ENCODE measurements around the gene RNF167.
A peak's percentile ranks its signal among the peaks of the same experiment; 100 is the strongest.

RNF167 gene

DNA sequence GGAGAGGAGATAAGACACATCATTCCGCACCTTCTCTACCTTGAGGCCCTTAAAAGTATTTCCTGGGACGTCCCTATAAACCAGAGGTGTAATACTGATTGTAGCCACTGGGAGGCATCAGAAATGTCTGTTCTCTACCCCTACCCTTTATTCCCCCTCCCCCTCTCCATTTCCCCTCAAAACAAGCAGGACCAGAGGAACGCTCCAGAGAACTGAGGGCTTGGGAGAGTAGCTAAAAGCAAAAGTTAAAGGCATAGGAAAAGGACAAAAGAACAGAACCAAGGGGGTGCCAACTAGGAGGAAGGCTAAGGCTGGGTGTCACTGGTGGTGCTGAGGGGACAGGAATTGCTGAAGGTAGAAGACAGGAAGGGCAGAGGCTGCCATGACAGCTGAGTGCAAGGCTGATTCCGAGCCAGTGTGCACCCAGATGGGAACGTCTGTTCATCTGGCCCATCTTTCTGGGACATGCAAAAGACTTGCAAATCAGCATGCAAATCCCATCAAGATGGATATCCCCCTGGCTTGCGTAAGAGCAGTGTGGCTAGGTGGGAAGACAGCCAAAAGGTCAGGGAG lies 40.7 kb downstream of the RNF167 start:
- no peak for DNase-seq (ENCODE audit: low read depth)

- DNase-seq (ENCODE audit: low read depth): no peak
Measured at GRCh38 chr17:4982305-4982704, 42.2 kb downstream of the RNF167 start.

- DNase-seq (ENCODE audit: low read depth): no peak
Measured at GRCh38 chr17:4986403-4986802, 46.3 kb downstream of the RNF167 start.

- peak; percentile 52 for DNase-seq (ENCODE audit: low read depth)
Measured at GRCh38 chr17:4986951-4987766, 47.1 kb downstream of the RNF167 start, which contains the start of gene CAMTA2. Gene CAMTA2, minus strand, starts transcription at chr17:4987675. Its CDS starts 1,453 bp downstream, at chr17:4986222.

DNA sequence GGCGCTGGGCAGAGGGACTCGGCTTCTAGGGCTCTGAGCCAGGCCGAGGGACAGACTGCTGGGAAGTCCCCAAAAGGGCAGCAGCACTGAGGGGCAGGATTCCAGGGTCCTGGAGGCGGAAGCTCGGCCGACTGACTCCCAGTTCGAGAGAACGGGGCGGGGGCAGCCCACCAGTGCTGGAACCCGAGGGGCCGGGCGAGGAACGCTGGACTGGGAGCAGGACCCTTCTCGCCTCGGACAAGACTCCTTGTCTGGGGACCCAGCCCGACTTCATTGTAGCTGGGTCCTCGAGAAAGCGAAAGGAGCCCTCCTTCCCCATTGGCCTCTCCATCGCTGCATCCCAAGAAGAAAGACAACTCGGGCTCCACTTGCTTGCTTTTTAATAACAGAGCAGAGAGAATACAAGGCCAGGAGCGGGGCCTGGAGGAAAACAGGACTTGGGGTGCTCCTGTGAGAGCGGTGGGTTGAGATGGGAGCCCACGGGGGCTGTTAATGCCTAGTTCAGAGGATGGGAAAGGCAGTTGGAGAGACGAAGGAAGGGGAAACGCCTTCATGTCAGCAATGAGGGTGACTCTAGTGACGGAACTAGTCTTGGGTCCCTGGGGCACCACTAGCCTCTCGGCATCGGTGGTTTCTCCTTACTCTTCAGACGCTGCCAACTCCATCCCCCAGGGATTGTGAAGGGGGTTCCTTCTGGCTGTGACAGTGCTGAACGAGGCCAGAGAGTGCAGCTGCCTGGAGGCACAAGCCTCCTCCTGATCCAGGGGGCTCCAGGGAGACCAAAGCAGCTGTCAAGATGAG lies 47.9 kb downstream of the RNF167 start:
- DNase-seq (ENCODE audit: low read depth): no peak

- no peak for DNase-seq (ENCODE audit: low read depth)
Measured at GRCh38 chr17:4994081-4994595, 54.1 kb downstream of the RNF167 start.

Data from fibroblast of the conjunctiva (primary cell).